Naive thymus-derived CD4-positive, alpha-beta T cell (primary cell): Measurements from ENCODE around the gene SYT8. TPM values are rescaled to one million over a fixed set of nuclear protein-coding genes. Genes with fewer than 3 reads are reported as not detected.
A peak's percentile ranks its signal among the peaks of the same experiment; 100 is the strongest.

ENCODE experiments used
- ATAC-seq: fragments of 150-1000 bp; cut with Tn5 transposase; 2 replicates; pipeline ENCODE4 v1.10.0; 2021; ENCODE audit warnings: mild to moderate bottlenecking, moderate library complexity
- CTCF ChIA-PET: fragments of 350-600 bp; sonication (Branson Sonifier 250); formaldehyde crosslinking; loops from one replicate; lab custom pipeline; 2021; ENCODE audit warnings: antibody characterized with exemption; lab: Charles Lee
- POLR2A ChIA-PET: fragments of 350-600 bp; sonication (Branson Sonifier 250); formaldehyde crosslinking; loops from one replicate; lab custom pipeline; 2021; ENCODE audit warnings: antibody characterized with exemption, inconsistent platforms; lab: Charles Lee
- DNase-seq, 9 donors: peaks; one replicate each; pipeline versions ENCODE4 v3.0.0 to v3.0.0-alpha.2; 2020 to 2022; ENCODE audit warnings: mixed read lengths in 1 of 9
- H3K27ac ChIP-seq: one replicate; pipeline ENCODE4 v1.7.0; 2013; ENCODE audit warnings: mild to moderate bottlenecking, low read depth, low read length, moderate library complexity
- H3K27me3 ChIP-seq, 2 donors: one replicate each; pipeline ENCODE4 v1.7.0; 2013; ENCODE audit warnings: low read length in 2 of 2, mild to moderate bottlenecking in 2 of 2, moderate library complexity in 2 of 2; ENCODE audit not compliant: control insufficient read depth in 2 of 2, insufficient read depth in 2 of 2
- H3K36me3 ChIP-seq, 3 experiments: 1 replicate in 2 of 3; 2 replicates in 1 of 3; pipeline ENCODE4 v1.7.0; 2013; ENCODE audit warnings: low read length in 3 of 3, mild to moderate bottlenecking in 3 of 3, moderate library complexity in 1 of 3; ENCODE audit not compliant: insufficient read depth in 3 of 3, control insufficient read depth in 2 of 3
- H3K4me1 ChIP-seq, 2 donors: one replicate each; pipeline ENCODE4 v1.7.0; 2013; ENCODE audit warnings: low read length in 2 of 2, mild to moderate bottlenecking in 2 of 2, moderate library complexity in 1 of 2; ENCODE audit not compliant: control insufficient read depth in 2 of 2, insufficient read depth in 2 of 2
- H3K4me3 ChIP-seq: 2 replicates; pipeline ENCODE4 v1.7.0; 2013; ENCODE audit warnings: mild to moderate bottlenecking, low read length
- H3K9me3 ChIP-seq, 3 experiments: 1 replicate in 2 of 3; 2 replicates in 1 of 3; pipeline ENCODE4 v1.7.0; 2013; ENCODE audit warnings: low read length in 3 of 3; ENCODE audit not compliant: control insufficient read depth in 2 of 3
- H3K27ac Mint-ChIP-seq, 9 donors: one replicate each; pipeline ENCODE4 v1.8.0; 2020 to 2022; ENCODE audit warnings: mixed read lengths in 9 of 9, mild to moderate bottlenecking in 8 of 9, moderate library complexity in 5 of 9, inconsistent platforms in 2 of 9
- H3K27me3 Mint-ChIP-seq, 5 donors: one replicate each; pipeline ENCODE4 v1.8.0; 2021 to 2022; ENCODE audit warnings: mixed read lengths in 5 of 5, mild to moderate bottlenecking in 1 of 5
- H3K36me3 Mint-ChIP-seq, 5 donors: one replicate each; pipeline ENCODE4 v1.8.0; 2020 to 2022; ENCODE audit warnings: mixed read lengths in 5 of 5, mild to moderate bottlenecking in 3 of 5, inconsistent platforms in 1 of 5
- H3K4me1 Mint-ChIP-seq, 7 donors: one replicate each; pipeline ENCODE4 v1.8.0; 2020 to 2022; ENCODE audit warnings: mixed read lengths in 7 of 7, mild to moderate bottlenecking in 3 of 7, inconsistent platforms in 1 of 7
- H3K4me3 Mint-ChIP-seq, 10 donors: one replicate each; pipeline ENCODE4 v1.8.0; 2020 to 2022; ENCODE audit warnings: mild to moderate bottlenecking in 10 of 10, mixed read lengths in 10 of 10, moderate library complexity in 6 of 10, inconsistent platforms in 2 of 10
- H3K9me3 Mint-ChIP-seq, 11 donors: one replicate each; pipeline ENCODE4 v1.8.0; 2020 to 2022; ENCODE audit warnings: mixed read lengths in 11 of 11, mild to moderate bottlenecking in 4 of 11, inconsistent platforms in 1 of 11, moderate library complexity in 1 of 11
- intact Hi-C, 2 donors: fragments of 100-400 bp; cut with micrococcal nuclease; formaldehyde crosslinking; loops; one replicate each; pipeline ENCODE4 v1.15.1; 2023
- polyA plus RNA-seq, 2 donors: library from polyadenylated mRNA; unstranded; fragments of 300-500 nt; fragmentation: Illumina TruSeq; gene quantifications; one replicate each; pipeline ENCODE4 v1.2.3, GENCODE V29; 2021
- total RNA-seq, 6 experiments: library from RNA in 5 of 6; stranded (reverse) in 5 of 6; gene quantifications; 1 replicate in 5 of 6; 2 replicates in 1 of 6; pipeline ENCODE4 v1.2.3 and lab custom pipeline; 2021 to 2026

Gene SYT8
- total and polyA plus RNA-seq, 7 experiments from 2014 or later: not detected

DNA sequence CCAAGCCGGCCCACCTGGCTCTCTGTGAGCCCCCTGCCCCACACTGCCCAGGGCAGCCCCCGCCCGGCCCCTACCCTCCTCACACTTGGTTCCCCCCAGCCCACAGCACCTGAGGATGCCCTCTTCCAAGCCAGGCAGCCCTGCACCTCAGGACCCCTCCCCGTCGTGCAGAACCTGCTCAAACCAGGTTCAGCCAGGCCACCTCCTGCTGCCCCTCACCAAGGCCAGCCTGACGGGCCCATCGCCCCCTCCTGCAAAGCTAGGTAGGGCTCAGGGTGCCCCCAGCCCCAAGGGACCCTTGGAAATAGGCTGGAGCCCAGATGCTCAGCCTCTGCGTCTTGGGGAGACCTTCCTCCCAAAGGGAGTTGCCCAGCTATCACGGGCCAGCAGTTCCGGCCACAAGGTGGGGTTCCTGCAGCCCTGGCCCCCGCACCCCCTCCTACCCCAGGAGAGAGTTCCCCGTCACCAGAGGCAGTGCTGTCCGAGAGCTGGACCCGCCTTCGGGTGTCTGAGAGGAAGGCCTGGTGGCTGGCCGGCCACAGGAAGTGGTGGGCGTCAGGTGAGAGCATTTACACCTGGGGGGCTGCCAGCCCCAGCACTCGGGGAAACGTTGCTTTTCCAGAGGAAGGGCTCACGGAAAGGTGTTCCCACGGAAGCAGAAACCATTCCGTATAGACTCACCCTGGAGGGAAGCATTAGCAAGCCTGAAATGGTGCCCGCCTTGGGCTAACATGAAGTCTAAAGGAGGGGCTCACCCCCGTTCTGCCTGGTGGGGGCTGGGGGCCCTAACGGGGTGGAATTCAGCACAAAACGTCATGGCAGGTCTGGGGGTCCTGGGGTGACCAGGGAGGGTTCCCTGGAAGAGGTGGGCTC lies 3.2 kb upstream of the SYT8 start:
- DNase-seq (no peak), ATAC-seq (no peak)
- no peaks in the 10 kb centered on the region for H3K36me3 ChIP-seq
- peaks cover 0 to 11% (median 5%) of the 10 kb centered on the region in 5 donors for H3K27me3 Mint-ChIP-seq
- H3K27ac Mint-ChIP-seq: peak overlapping the region in 1 of 9 donors; percentile 14
- peaks cover 0 to 1% (median 0%) of the 10 kb centered on the region in 7 donors for H3K4me1 Mint-ChIP-seq
- no peak overlapping the region for H3K27ac ChIP-seq
- intact Hi-C loops: loop anchor here (1.0 kb wide), 4 partner anchors 68 to 179 kb away; partner anchors contain the start of gene CTSD (in 1 of the 2)
- no peaks in the 10 kb centered on the region for H3K36me3 Mint-ChIP-seq
- H3K4me3 ChIP-seq: no peak overlapping the region
- no peaks in the 10 kb centered on the region for H3K9me3 Mint-ChIP-seq
- CTCF ChIA-PET: interaction anchor here (0.5 to 7.8 kb wide), 7 partner anchors 20 to 896 kb away, joined by 3 to 229 read pairs (median 3); no protein-coding TSS in a partner anchor
- H3K4me1 ChIP-seq: no peaks in the 10 kb centered on the region
- POLR2A ChIA-PET: no interaction called here
- H3K4me3 Mint-ChIP-seq: peak overlapping the region in 2 of 10 donors; percentile 20 to 42
- no peaks in the 10 kb centered on the region for H3K9me3 ChIP-seq
- no peaks in the 10 kb centered on the region for H3K27me3 ChIP-seq

DNA sequence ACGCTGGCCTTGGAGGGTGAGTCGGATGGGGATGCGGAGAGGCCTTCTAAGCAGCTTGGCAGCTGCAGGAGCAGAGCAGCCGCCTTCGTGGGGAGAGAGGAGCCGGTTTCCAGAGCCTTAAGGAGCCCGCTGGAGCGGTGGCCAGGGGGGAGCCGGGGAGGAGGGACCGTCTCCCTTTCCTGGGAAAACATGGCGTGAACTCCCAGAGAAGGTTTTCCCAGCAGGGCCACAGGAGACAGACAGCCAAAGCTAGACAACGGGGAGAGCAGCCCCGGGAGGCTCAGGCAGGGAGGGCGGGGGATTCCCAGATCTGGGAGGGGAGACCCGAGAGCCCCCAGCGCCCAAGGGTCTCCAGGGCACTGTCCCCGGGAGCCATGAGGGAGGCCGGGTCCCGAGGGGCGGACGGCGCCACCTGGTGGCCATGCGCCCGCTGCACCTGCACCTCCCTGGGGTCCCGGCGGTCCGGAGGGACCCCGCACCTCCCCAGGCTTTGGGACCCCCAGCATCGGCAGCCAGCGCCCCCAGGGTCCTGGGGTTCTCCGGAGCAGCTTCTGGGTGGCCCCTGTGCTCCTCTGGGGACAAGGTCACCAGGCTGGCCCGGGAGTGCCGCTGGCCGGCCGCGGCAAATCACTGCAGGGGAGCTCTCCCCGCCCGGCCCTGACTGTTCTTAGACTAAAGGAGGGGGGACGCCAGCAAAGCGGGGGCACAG lies 2.4 kb upstream of the SYT8 start:
- H3K36me3 Mint-ChIP-seq: no peaks in the 10 kb centered on the region
- peak overlapping the region in 2 of 10 donors; percentile 20 to 42 for H3K4me3 Mint-ChIP-seq
- H3K9me3 Mint-ChIP-seq: no peaks in the 10 kb centered on the region
- H3K27ac ChIP-seq: no peak overlapping the region
- intact Hi-C loops: loop anchor here (1.0 kb wide), 4 partner anchors 69 to 180 kb away; partner anchors contain the start of gene CTSD (in 1 of the 2)
- H3K27ac Mint-ChIP-seq: peak overlapping the region in 1 of 9 donors; percentile 14
- peak; percentile 77 for ATAC-seq
- H3K9me3 ChIP-seq: no peaks in the 10 kb centered on the region
- DNase-seq: peak; percentile 44 to 86 (median 62)
- no peaks in the 10 kb centered on the region for H3K27me3 ChIP-seq
- H3K27me3 Mint-ChIP-seq: peaks cover 0 to 11% (median 5%) of the 10 kb centered on the region in 5 donors
- ChIA-PET POLR2A (interaction anchor here (1.1 to 3.0 kb wide), 2 partner anchors 20 to 138 kb away, joined by 3 to 20 read pairs; no protein-coding TSS in a partner anchor), CTCF (interaction anchor here (0.6 to 7.8 kb wide), 23 partner anchors 16 to 322 kb away, joined by 3 to 229 read pairs (median 3); partner anchors contain the start of gene KRTAP5-6)
- peaks cover 0 to 1% (median 0%) of the 10 kb centered on the region in 7 donors for H3K4me1 Mint-ChIP-seq
- H3K36me3 ChIP-seq: no peaks in the 10 kb centered on the region
- no peak overlapping the region for H3K4me3 ChIP-seq
- no peaks in the 10 kb centered on the region for H3K4me1 ChIP-seq

DNA sequence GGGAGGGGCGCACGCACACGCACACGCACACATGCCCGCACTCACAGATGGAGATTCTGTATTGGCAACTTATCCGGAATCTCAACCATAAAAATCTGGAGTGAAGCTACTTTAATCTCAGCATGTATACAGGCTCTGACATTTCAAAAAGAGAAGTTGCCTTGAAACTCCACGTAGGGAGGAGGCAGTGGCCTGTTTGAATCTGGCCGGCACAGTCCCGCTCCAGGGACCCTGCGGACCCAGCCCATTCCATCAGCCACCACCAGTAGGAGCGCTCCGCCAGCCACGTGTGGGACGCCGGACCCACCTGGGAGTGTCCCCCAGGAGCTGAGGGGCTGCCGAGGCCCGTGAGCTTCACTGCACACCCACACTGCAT lies 1.9 kb upstream of the SYT8 start:
- Mint-ChIP-seq H3K27me3 (peaks cover 0 to 11% (median 5%) of the 10 kb centered on the region in 5 donors), H3K9me3 (no peaks in the 10 kb centered on the region), H3K36me3 (no peaks in the 10 kb centered on the region), H3K27ac (no peak overlapping the region), H3K4me3 (no peak overlapping the region), H3K4me1 (peaks cover 0 to 1% (median 0%) of the 10 kb centered on the region in 7 donors)
- no peak overlapping the region for H3K4me3 ChIP-seq
- peaks cover 0 to 5% of the 10 kb centered on the region in 2 donors for H3K4me1 ChIP-seq
- no peaks in the 10 kb centered on the region for H3K36me3 ChIP-seq
- DNase-seq (no peak), ATAC-seq (no peak)
- no peaks in the 10 kb centered on the region for H3K27me3 ChIP-seq
- POLR2A ChIA-PET: interaction anchor here (1.1 to 3.0 kb wide), 2 partner anchors 19 to 139 kb away, joined by 3 to 20 read pairs; no protein-coding TSS in a partner anchor
- H3K9me3 ChIP-seq: no peaks in the 10 kb centered on the region
- CTCF ChIA-PET: interaction anchor here (0.7 to 7.8 kb wide), 24 partner anchors 15 to 539 kb away, joined by 3 to 229 read pairs (median 3); partner anchors contain the start of gene KRTAP5-6
- intact Hi-C loops: loop anchor here (1.0 kb wide), 4 partner anchors 70 to 181 kb away; partner anchors contain the start of gene CTSD (in 1 of the 2)
- no peak overlapping the region for H3K27ac ChIP-seq

DNA sequence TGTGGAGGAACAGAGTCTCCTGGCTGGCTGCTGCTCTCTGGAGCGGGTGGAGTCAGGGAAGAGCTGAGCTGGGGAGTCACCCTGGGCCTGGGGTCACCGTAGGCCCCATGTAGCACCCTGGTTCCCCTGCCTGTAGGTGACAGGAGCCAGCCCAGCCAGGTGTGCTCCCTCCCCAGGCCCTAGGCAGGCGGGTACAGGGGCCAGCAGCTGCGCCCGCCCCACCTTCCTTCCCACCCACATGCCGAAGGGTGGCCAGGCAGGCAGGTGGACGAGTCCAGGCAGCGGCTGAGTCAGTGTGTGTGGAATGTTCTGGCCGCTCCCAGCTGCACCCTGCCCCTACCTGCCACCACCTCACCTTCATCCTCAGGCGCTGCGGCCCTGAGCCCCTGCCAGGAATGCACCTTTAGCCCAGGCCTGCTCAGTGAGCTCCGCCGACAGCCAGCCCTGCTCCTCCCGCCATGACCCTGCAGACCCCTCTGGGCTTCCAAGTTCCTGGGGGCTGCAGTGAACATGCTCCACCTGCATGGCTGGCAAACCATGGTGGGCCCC lies 654 bp upstream of the SYT8 start:
- no peaks in the 10 kb centered on the region for H3K9me3 Mint-ChIP-seq
- Histone ChIP-seq H3K9me3 (no peaks in the 10 kb centered on the region), H3K27ac (no peak overlapping the region), H3K4me3 (no peak overlapping the region), H3K27me3 (no peaks in the 10 kb centered on the region), H3K4me1 (peaks cover 0 to 7% of the 10 kb centered on the region in 2 donors), H3K36me3 (no peaks in the 10 kb centered on the region)
- ChIA-PET POLR2A (interaction anchor here (0.9 to 3.0 kb wide), 2 partner anchors 17 to 140 kb away, joined by 3 to 20 read pairs; no protein-coding TSS in a partner anchor), CTCF (interaction anchor here (0.6 to 7.8 kb wide), 12 partner anchors 16 to 317 kb away, joined by 3 to 229 read pairs (median 12); partner anchors contain the start of gene KRTAP5-6)
- H3K36me3 Mint-ChIP-seq: no peaks in the 10 kb centered on the region
- H3K27ac Mint-ChIP-seq: no peak overlapping the region
- H3K27me3 Mint-ChIP-seq: peaks cover 0 to 6% (median 3%) of the 10 kb centered on the region in 5 donors
- no peak for DNase-seq
- ATAC-seq: no peak
- intact Hi-C loops: no loop called here
- H3K4me1 Mint-ChIP-seq: no peaks in the 10 kb centered on the region
- H3K4me3 Mint-ChIP-seq: no peak overlapping the region

DNA sequence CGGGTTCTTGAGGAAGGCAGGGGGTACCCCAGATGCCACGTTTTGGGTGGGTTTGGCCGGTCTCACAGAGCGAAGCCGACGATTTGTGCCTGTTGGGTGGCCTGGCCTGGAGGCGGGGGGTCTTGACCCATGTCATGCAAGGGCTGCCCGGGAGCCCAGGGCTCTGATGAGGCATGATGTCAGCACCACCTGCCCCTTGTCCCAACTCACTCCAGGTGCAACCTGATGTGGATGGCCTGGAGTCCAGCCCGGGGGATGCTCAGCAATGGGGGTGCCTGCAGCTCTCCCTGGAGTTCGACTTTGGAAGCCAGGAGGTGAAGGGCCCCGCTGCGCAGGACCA lies 851 bp downstream of the SYT8 start:
- no peaks in the 10 kb centered on the region for H3K36me3 ChIP-seq
- ChIA-PET CTCF (interaction anchor here (0.6 to 7.8 kb wide), 7 partner anchors 8 to 315 kb away, joined by 3 to 229 read pairs (median 8); no protein-coding TSS in a partner anchor), POLR2A (interaction anchor here (1.1 kb wide), 1 partner anchor 53 kb away, joined by 3 read pairs; no protein-coding TSS in a partner anchor)
- intact Hi-C loops: no loop called here
- no peaks in the 10 kb centered on the region for H3K36me3 Mint-ChIP-seq
- no peak overlapping the region for H3K27ac Mint-ChIP-seq
- H3K9me3 Mint-ChIP-seq: no peaks in the 10 kb centered on the region
- H3K4me3 ChIP-seq: no peak overlapping the region
- peaks cover 0 to 7% of the 10 kb centered on the region in 2 donors for H3K4me1 ChIP-seq
- H3K4me1 Mint-ChIP-seq: peaks cover 0 to 7% (median 6%) of the 10 kb centered on the region in 7 donors
- no peak overlapping the region for H3K4me3 Mint-ChIP-seq
- no peak for DNase-seq
- H3K9me3 ChIP-seq: no peaks in the 10 kb centered on the region
- peaks cover 0 to 6% (median 3%) of the 10 kb centered on the region in 5 donors for H3K27me3 Mint-ChIP-seq
- no peak overlapping the region for H3K27ac ChIP-seq
- no peaks in the 10 kb centered on the region for H3K27me3 ChIP-seq
- no peak for ATAC-seq
